Activated gamma-delta T cell treated with anti-CD3 and anti-CD28 coated beads, Interleukin-2, amount 50 U/mL, for 16 hours (primary cell): ENCODE results near the gene RNU7-1.

ENCODE experiments used
- DNase-seq: peaks from one replicate; pipeline ENCODE4 v3.0.0-alpha.2; 2020; ENCODE audit warnings: low read depth

The RNU7-1 gene

DNA sequence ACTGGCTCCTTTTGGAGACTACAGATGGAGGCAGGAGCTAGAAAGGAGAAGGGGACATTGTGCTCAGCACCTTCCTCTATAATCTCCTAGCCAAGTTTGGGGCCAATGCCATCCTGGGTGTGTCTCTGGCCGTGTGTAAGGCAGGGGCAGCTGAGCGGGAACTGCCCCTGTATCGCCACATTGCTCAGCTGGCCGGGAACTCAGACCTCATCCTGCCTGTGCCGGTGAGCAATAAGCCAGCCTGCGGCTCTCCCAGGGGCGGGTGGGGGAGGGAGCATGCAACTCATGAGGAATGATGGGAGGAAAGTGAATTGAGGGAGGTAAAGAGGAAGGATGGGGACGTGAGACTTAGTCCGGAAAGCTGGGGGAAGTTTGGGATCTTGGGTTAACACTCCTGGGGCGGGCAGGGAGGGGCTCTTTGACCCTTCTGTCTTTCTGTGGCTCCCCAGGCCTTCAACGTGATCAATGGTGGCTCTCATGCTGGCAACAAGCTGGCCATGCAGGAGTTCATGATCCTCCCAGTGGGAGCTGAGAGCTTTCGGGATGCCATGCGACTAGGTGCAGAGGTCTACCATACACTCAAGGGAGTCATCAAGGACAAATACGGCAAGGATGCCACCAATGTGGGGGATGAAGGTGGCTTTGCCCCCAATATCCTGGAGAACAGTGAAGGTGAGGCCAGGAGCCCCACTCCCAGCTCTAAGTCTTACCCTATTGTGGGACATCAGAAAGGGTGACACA, 26.0 kb upstream of the RNU7-1 start:
- DNase-seq = no peak

DNA sequence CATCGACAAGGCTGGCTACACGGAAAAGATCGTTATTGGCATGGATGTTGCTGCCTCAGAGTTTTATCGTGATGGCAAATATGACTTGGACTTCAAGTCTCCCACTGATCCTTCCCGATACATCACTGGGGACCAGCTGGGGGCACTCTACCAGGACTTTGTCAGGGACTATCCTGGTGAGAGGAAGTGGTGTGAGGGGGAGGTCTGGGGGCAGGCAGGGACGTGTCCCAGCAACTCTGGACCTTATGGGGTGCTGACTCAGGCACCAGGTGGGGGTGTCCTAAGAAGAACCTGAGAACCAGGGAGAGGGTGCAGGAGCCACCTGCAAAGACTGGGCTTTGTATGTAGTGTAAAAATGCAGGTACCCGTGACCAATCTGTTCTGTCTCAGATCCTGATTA, 24.0 kb upstream of the RNU7-1 start:
- DNase-seq = no peak

DNA sequence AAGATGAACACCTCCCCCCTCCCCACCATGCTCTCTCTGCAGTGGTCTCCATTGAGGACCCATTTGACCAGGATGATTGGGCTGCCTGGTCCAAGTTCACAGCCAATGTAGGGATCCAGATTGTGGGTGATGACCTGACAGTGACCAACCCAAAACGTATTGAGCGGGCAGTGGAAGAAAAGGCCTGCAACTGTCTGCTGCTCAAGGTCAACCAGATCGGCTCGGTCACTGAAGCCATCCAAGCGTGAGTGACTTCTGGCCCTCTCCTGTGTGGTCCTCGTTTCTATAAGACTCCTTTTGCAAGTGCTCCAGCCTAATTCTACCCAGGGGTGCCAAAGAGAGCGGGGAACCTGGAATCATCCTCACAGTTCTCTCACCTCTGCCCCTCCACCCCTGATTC, 22.1 kb upstream of the RNU7-1 start:
- DNase-seq = no peak

DNA sequence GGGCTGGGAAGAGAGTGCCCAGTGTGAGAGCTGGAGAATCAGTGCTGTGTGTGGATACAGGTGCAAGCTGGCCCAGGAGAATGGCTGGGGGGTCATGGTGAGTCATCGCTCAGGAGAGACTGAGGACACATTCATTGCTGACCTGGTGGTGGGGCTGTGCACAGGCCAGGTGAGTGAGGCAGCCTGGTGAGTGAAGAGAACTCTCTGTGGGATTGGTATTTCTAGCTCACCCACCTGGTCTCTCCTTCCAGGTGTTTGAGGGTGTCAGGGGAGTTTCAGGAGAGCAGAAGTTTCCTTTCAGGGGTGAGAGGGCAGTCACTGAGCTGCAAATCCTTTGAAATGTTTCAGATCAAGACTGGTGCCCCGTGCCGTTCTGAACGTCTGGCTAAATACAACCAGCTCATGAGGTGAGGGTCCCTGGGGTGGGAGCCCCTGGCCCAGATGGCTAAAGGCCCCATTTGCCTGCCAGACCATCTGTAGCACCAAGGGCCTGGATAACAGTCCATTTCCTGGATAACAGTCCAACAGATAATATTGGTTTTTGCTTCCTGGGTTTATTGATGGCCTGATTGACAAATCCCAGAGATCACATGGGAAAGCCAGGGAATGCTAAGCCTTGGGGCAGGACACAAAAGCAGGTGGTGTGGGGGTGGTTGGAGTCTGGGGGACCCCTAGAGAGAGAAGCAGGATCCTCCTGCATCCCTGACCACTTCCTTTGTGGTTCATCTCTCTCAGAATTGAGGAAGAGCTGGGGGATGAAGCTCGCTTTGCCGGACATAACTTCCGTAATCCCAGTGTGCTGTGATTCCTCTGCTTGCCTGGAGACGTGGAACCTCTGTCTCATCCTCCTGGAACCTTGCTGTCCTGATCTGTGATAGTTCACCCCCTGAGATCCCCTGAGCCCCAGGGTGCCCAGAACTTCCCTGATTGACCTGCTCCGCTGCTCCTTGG, 21.3 kb upstream of the RNU7-1 start:
- no peak for DNase-seq

DNA sequence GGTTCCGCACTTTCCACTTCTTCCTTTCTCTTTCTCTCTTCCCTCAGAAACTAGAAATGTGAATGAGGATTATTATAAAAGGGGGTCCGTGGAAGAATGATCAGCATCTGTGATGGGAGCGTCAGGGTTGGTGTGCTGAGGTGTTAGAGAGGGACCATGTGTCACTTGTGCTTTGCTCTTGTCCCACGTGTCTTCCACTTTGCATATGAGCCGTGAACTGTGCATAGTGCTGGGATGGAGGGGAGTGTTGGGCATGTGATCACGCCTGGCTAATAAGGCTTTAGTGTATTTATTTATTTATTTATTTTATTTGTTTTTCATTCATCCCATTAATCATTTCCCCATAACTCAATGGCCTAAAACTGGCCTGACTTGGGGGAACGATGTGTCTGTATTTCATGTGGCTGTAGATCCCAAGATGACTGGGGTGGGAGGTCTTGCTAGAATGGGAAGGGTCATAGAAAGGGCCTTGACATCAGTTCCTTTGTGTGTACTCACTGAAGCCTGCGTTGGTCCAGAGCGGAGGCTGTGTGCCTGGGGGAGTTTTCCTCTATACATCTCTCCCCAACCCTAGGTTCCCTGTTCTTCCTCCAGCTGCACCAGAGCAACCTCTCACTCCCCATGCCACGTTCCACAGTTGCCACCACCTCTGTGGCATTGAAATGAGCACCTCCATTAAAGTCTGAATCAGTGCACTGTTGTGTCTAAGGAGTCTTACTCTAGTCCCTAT, 20.4 kb upstream of the RNU7-1 start:
- no peak for DNase-seq

DNA sequence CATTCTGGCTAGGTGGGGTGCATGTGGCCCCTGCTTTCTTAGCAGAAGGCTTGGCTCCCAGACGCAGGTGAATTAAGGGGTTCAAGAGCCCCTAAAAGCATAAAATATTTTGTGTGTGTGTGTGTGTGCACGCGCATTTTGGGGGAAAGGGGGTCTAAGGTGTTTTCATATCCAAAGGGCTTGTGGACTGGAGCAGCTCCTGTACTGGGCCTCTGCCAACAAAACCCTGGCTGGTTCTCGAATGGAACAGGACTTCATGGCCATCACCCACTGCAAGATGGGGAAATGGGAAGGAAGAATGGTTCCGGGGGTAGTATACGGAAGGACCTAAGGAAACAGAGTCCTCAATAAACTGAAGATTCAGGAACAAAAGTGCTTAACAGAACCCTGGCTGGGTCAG, 19.8 kb upstream of the RNU7-1 start:
- DNase-seq = no peak

DNA sequence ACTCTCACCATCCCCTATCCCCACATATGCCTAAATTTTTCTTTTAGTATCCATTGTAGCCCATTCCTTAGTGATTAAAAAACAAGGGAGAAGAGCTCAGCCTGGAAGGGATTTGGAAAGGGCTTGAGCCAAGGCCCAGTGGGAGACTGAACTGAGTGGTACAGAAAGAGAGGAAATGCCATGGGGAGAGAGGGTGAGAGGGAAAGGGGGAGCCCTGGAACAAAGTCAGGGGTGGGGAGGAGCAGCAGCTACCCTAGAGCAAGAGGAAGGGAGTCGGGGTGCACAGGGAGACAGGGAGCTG, 18.4 kb upstream of the RNU7-1 start:
- no peak for DNase-seq

DNA sequence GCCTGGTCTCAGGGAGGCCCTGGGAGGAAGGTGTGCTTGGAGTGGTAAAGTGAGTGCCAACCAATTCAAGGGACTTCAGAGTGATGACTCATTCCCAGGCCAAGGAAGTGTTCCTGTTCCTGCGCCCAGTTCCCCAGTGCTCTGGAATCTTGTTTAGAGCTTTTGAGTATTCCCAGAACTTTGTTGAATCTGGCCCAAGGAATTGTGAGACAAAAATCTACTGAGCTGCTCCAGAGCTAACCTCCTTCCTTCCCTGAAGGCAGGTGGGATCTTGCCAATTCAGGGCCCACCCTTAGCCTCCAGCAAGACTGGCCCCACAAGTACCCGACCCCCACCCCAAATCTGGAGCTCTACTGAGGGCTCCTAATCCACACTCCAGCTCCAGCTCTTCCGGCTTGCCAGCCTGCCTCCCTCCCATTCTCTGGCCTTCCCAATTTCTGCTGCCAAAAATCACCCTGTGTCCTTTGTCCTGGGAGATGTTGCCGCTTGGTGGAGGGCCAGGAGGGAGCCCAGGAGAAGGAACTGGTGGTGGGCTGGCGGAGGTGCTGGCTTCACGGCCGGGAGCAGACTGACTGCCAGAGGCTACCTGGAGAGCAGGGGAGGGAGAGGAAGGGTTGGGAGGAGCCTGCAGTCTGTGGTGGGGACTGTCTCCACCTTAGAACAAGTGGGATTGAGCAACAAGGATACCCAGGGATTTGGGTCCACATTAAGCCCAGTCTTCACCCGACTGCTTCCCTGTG, 17.9 kb upstream of the RNU7-1 start:
- no peak for DNase-seq

DNA sequence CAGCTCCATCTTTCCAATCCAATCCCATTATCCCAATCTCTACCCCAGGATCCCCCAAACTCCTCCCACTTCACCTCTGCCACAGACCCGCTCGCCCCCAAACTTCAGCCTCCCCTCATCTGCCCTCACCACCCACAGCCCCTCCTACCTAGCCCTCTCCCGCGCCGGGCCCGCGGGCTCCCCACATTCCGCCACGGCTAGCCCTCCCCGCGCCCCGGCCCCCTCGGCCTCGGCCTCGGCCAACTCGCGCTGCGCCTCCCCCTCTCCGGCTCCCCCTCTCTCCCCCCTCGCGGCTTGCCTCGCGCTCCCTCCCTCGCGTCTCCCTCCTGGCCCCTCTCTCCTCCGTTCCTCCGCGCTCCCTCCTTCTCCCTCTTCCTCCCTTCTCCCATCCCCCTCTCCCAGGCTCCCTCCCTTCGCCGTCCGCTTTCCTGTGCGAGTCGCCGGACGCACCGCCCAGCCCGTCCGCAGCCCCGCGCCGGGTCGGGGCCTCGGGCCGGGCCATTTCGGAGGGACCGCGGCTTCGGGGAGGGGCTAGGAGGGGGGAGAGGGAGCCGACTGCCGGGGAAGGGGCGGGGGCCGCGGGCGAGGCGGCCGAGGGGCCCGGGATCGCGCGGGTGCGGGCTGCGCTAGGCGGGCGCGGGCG, 16.1 kb upstream of the RNU7-1 start, which contains the start of gene ATN1:
ATN1 (plus strand) TSS at position 581 of the 643 bp plus-strand sequence. CDS start 6,043 bp downstream, outside the sequence.
- DNase-seq = no peak

DNA sequence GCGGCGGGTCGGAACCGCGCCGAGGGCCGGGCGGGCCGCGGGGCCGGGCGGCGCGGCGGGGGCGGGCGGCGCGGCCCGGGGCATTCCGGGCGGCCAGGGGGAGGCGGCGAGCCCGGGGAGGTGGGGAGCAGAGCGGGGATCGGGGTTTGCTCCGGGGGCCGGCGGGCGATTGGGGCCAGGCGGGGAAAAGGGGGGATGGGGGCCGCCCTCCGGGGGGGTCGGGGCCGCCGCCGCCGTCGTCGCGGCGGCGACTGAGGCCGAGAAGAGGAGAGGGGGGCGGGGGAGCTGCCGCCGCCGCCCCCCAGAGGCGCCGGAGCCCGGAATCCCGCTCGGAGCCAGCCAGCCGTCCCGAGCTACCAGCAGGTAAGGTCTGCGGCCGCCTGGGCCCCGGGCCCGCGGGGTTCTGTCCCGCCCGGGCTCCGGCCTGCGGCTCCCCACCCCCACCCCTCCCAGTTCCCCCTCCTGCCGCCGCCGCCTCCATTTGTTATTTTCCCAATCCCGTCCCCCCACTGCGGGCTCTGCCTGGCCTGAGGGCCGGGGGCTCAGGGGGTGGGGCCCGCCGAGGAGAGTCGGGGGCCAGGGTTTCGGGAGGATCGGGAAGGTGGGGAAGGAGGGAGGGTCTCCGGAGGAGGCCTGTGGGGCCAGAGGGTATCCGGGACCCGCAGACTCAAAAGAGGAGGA, 15.5 kb upstream of the RNU7-1 start:
- DNase-seq = no peak

DNA sequence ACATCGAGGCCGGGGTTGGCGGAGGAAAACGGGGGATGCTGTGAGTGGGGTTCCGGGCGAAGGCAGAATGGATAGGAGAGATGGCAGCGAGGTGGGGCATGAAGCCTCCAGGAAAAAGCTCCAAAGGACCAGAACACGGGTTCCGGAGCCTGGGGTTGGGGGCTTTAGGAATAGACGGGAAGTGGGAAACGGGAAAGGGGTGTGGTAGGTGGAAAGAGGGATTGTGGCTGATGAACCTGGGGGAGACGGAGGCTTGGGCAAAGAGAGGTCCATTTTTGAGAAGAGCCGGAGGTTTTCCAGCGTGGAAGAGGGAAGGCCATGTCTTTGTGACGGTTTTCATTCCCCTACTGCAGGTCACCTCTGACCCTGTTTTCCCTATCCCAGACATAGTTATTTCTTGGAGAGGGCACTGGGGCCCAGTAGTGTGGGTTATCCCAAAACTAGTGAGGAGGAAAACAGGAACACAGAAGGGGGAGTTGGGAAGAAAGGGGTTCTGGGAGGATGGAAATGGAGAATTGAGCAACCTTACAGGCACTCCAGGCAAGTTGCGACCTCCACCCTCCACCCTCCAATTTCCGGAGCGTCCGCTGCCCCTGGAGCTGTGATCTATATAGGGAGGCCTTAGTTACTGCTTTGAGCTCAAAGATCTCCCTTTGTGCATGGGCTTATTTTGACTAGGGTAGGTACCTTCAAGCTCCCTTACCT, 14.8 kb upstream of the RNU7-1 start:
- no peak for DNase-seq

DNA sequence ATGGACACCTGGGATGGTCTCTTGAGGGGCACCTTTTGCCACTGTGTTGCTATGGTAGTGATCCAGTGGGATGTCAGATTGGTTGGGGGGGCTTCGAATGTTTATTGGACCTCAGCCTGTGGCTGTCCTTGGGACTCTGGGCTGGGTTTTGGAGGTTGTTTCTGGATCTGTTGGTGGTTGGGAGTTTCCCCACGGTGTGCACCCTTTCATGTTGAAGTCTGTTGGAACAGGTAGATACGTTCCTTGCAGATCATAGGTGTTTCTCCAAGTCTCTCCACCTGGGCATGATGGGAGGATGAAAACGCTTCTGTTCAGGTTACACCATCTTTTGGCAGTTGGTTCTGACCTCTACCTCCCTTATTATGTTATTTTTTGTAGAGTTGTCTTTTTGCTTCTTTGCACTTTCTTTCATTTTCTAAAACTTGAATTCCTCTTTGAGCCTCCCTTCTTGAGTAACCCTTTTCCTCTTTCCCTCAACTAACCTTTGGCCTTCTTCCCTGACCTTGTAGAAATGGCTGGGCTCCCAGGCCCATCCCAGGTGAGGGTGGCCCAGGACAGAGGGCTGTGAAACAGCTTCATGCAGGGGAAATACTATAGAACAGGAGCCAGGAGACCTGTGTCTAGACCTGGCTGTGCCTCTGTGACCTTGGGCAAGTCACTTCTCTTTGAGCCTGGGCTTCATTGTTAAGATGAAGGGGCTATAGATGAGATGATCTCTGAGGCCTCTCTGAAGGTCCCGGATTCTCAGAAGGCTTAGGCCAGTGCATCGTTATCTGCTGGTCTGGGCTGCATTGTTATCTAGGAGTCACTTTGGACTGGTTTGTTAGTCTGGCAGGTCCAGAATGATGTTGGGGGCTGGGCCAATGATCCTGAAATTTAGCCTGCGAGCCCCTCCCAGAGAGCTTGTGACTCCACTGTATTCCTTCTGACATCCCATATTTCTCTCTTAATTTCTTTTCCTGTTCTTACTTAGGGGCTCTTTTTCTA, 13.9 kb upstream of the RNU7-1 start:
- DNase-seq = no peak

DNA sequence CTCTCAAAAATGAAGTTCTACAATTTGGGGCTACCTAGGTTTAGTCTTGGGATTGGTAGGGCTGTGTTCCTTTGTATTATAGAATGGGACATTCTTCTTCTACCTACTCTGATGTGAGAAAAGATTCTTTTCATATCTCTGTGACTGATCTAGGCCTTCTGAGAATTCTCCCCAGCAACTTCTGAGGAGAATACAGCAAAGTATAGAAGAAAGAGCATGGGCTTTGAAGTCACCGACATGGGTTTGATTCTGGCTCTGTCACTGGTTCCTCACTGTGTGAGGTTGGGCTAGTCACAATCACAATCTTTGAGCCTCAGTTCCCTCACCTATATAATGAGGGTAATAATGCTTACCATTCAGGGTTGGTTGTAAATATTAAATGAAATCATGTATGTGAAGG, 10.8 kb upstream of the RNU7-1 start:
- DNase-seq = no peak

DNA sequence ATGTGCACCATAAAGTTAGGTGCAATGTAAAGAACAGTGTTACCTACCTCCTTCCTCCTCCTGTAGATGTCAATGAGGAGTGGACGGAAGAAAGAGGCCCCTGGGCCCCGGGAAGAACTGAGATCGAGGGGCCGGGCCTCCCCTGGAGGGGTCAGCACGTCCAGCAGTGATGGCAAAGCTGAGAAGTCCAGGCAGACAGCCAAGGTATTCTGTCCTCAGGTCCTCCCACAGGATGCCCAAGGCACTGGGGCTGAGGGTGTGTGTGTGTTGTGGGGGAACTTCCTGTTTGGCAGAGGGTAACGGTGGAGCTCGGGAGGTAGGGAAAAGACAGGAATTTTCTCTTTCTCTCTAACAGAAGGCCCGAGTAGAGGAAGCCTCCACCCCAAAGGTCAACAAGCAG, 9.5 kb upstream of the RNU7-1 start:
- no peak for DNase-seq

DNA sequence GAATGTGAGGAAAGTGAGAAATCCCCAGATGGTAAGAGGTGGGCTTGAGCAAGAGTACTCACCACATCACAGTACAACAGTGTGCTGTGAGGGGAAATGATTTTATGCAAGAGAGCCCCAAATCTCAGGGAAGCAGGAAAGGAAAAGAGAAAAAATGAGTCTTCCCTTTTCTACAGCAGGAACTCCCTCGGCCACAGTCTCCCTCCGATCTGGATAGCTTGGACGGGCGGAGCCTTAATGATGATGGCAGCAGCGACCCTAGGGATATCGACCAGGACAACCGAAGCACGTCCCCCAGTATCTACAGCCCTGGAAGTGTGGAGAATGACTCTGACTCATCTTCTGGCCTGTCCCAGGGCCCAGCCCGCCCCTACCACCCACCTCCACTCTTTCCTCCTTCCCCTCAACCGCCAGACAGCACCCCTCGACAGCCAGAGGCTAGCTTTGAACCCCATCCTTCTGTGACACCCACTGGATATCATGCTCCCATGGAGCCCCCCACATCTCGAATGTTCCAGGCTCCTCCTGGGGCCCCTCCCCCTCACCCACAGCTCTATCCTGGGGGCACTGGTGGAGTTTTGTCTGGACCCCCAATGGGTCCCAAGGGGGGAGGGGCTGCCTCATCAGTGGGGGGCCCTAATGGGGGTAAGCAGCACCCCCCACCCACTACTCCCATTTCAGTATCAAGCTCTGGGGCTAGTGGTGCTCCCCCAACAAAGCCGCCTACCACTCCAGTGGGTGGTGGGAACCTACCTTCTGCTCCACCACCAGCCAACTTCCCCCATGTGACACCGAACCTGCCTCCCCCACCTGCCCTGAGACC, 8.0 kb upstream of the RNU7-1 start:
- no peak for DNase-seq

DNA sequence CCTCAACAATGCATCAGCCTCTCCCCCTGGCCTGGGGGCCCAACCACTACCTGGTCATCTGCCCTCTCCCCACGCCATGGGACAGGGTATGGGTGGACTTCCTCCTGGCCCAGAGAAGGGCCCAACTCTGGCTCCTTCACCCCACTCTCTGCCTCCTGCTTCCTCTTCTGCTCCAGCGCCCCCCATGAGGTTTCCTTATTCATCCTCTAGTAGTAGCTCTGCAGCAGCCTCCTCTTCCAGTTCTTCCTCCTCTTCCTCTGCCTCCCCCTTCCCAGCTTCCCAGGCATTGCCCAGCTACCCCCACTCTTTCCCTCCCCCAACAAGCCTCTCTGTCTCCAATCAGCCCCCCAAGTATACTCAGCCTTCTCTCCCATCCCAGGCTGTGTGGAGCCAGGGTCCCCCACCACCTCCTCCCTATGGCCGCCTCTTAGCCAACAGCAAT, 7.4 kb upstream of the RNU7-1 start:
- no peak for DNase-seq

DNA sequence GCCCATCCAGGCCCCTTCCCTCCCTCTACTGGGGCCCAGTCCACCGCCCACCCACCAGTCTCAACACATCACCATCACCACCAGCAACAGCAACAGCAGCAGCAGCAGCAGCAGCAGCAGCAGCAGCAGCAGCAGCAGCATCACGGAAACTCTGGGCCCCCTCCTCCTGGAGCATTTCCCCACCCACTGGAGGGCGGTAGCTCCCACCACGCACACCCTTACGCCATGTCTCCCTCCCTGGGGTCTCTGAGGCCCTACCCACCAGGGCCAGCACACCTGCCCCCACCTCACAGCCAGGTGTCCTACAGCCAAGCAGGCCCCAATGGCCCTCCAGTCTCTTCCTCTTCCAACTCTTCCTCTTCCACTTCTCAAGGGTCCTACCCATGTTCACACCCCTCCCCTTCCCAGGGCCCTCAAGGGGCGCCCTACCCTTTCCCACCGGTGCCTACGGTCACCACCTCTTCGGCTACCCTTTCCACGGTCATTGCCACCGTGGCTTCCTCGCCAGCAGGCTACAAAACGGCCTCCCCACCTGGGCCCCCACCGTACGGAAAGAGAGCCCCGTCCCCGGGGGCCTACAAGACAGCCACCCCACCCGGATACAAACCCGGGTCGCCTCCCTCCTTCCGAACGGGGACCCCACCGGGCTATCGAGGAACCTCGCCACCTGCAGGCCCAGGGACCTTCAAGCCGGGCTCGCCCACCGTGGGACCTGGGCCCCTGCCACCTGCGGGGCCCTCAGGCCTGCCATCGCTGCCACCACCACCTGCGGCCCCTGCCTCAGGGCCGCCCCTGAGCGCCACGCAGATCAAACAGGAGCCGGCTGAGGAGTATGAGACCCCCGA, 6.8 kb upstream of the RNU7-1 start:
- DNase-seq = no peak
